ENCODE data around the gene TRAPPC12. TPM values are rescaled to one million over a fixed set of nuclear protein-coding genes. Genes with fewer than 3 reads are reported as not detected.
"Not testable (repeated sequence)": the region's sequence is repeated elsewhere in the genome, so short reads cannot be mapped to it uniquely, and the experiment has no call there.

Gene TRAPPC12
- total RNA-seq, 3 donors from 2014 or later (not counting 1 experiment from before 2014, with no cell fraction given), result 65.1 to 92.6 (median 86.7) TPM

GRCh38 chr2:3445891-3446290, 66.4 kb downstream of the TRAPPC12 start:
- Mint-ChIP-seq H3K27me3 (ENCODE audit: low read depth in 2 of 2) (no peaks in the 10 kb centered on the region), H3K9me3 (no peaks in the 10 kb centered on the region), H3K27ac (peak overlapping the region in 1 of 2 donors; percentile 29), H3K4me3 (no peak overlapping the region), H3K4me1 (peaks cover 18 to 20% of the 10 kb centered on the region in 2 donors), H3K36me3 (no peaks in the 10 kb centered on the region)
- Histone ChIP-seq H3K27me3 (ENCODE audit: control insufficient read depth, insufficient read depth, low read length) (no peaks in the 10 kb centered on the region), H3K4me3 (ENCODE audit: low read length) (no peak overlapping the region), H3K4me1 (ENCODE audit: control insufficient read depth, insufficient read depth, low read length) (no peaks in the 10 kb centered on the region), H3K36me3 (ENCODE audit: control insufficient read depth, insufficient read depth, low read length) (peaks cover 48% of the 10 kb centered on the region), H3K27ac (ENCODE audit: low read length) (no peak overlapping the region), H3K9me3 (ENCODE audit: control insufficient read depth, insufficient read depth, low read length) (no peaks in the 10 kb centered on the region)
- TF ChIP-seq, protein P1, sequence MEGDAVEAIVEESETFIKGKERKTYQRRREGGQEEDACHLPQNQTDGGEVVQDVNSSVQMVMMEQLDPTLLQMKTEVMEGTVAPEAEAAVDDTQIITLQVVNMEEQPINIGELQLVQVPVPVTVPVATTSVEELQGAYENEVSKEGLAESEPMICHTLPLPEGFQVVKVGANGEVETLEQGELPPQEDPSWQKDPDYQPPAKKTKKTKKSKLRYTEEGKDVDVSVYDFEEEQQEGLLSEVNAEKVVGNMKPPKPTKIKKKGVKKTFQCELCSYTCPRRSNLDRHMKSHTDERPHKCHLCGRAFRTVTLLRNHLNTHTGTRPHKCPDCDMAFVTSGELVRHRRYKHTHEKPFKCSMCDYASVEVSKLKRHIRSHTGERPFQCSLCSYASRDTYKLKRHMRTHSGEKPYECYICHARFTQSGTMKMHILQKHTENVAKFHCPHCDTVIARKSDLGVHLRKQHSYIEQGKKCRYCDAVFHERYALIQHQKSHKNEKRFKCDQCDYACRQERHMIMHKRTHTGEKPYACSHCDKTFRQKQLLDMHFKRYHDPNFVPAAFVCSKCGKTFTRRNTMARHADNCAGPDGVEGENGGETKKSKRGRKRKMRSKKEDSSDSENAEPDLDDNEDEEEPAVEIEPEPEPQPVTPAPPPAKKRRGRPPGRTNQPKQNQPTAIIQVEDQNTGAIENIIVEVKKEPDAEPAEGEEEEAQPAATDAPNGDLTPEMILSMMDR (IDR thresholded peaks at IDR 0.05), result no peak
- WGBS (ENCODE audit: insufficient coverage), result 96% methylated on average over 10 of the region's 11 CpGs
- DNase-seq (no peak), ATAC-seq (no peak)
- intact Hi-C loops (cut with micrococcal nuclease), result no loop called here

DNA sequence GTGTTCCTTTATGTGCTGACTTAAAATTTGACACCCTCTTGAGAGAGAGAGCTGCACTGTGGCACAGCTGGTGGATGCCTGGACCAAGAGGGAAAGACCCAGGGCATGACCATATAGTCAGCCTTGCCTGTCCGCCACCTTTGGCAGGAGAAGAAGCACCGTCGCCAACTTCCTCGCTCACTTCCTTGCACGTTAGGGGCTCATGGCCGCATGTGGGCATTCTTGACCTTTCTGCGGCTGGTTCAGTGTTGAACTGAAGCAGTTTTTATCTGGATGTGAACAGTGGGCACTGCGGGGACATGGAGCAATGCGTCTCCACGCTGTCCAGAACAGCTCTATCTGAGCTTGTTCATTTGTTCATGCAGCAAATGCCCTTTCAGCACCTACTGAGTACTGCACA, 66.9 kb downstream of the TRAPPC12 start:
- peaks cover 13 to 19% of the 10 kb centered on the region in 2 donors for H3K4me1 Mint-ChIP-seq
- no peaks in the 10 kb centered on the region for H3K9me3 Mint-ChIP-seq
- intact Hi-C loops (cut with micrococcal nuclease), result no loop called here
- WGBS (ENCODE audit: insufficient coverage), result 95% methylated on average over 10 of the region's 10 CpGs
- Histone ChIP-seq H3K9me3 (ENCODE audit: control insufficient read depth, insufficient read depth, low read length) (no peaks in the 10 kb centered on the region), H3K27me3 (ENCODE audit: control insufficient read depth, insufficient read depth, low read length) (no peaks in the 10 kb centered on the region), H3K4me3 (ENCODE audit: low read length) (no peak overlapping the region), H3K27ac (ENCODE audit: low read length) (no peak overlapping the region), H3K4me1 (ENCODE audit: control insufficient read depth, insufficient read depth, low read length) (no peaks in the 10 kb centered on the region), H3K36me3 (ENCODE audit: control insufficient read depth, insufficient read depth, low read length) (peaks cover 49% of the 10 kb centered on the region)
- no peaks in the 10 kb centered on the region for H3K27me3 Mint-ChIP-seq (ENCODE audit: low read depth in 2 of 2)
- TF ChIP-seq, protein P1 (IDR thresholded peaks at IDR 0.05), result no peak
- ATAC-seq (no peak), DNase-seq (no peak)
- no peak overlapping the region for H3K4me3 Mint-ChIP-seq
- H3K27ac Mint-ChIP-seq, result no peak overlapping the region
- no peaks in the 10 kb centered on the region for H3K36me3 Mint-ChIP-seq

DNA sequence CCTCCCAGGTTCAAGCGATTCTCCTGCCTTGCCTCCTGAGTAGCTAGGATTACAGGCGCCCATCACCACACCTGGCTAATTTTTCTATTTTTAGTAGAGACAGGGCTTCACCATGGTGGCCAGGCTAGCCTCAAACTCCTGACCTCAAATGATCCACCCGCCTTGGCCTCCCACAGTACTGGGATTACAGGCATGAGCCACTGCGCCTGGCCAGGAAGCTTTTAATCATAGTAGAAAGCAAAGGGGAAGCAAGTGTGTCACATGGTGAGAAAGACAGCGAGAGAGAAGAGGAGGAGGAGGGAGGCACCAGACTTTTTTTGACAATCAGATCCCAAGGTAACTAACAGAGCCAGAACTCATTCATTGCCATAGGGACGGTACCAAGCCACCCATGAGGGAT, 67.7 kb downstream of the TRAPPC12 start:
- DNase-seq; H3K9me3 Mint-ChIP-seq; H3K27ac Mint-ChIP-seq; H3K36me3 Mint-ChIP-seq; H3K27me3 ChIP-seq (ENCODE audit: control insufficient read depth, insufficient read depth, low read length); H3K4me3 ChIP-seq (ENCODE audit: low read length); H3K27me3 Mint-ChIP-seq (ENCODE audit: low read depth in 2 of 2); ATAC-seq; H3K4me3 Mint-ChIP-seq; H3K27ac ChIP-seq (ENCODE audit: low read length); H3K9me3 ChIP-seq (ENCODE audit: control insufficient read depth, insufficient read depth, low read length); intact Hi-C loops (cut with micrococcal nuclease); H3K4me1 ChIP-seq (ENCODE audit: control insufficient read depth, insufficient read depth, low read length): not testable (repeated sequence)
- peaks cover 53% of the 10 kb centered on the region for H3K36me3 ChIP-seq (ENCODE audit: control insufficient read depth, insufficient read depth, low read length)
- peaks cover 6 to 13% of the 10 kb centered on the region in 2 donors for H3K4me1 Mint-ChIP-seq
- WGBS (ENCODE audit: insufficient coverage), result 90% methylated on average over 6 of the region's 6 CpGs

DNA sequence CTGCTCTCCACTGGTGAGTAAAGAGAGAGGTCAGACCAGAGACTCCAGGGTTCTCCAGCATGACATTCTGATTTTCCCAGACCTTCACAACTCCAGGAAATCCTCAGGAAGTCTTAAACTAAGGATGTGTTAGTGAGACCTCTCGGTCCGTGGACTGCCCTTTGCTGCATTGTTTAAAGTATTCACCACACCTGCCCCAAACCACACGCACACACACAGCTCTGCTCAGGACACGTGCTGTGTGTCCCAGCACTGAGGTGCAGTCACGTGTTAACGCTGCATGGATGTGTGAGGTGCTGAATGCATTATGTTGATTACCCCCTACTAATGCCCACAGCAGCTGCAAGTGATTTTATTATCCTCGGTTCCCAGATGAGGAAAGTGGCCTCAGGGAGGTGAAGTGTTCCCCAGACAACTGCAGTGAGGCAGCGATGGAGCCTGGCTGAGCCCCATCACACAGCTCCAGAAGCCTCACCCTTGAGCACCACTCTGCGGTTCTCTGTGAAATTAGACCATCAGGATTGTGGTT, 68.4 kb downstream of the TRAPPC12 start:
- Mint-ChIP-seq H3K9me3 (no peaks in the 10 kb centered on the region), H3K27ac (no peak overlapping the region), H3K4me1 (peaks cover 6 to 13% of the 10 kb centered on the region in 2 donors), H3K27me3 (ENCODE audit: low read depth in 2 of 2) (no peaks in the 10 kb centered on the region), H3K4me3 (no peak overlapping the region), H3K36me3 (no peaks in the 10 kb centered on the region)
- no peaks in the 10 kb centered on the region for H3K27me3 ChIP-seq (ENCODE audit: control insufficient read depth, insufficient read depth, low read length)
- no peak overlapping the region for H3K27ac ChIP-seq (ENCODE audit: low read length)
- no peak for ATAC-seq
- H3K36me3 ChIP-seq (ENCODE audit: control insufficient read depth, insufficient read depth, low read length), result peaks cover 55% of the 10 kb centered on the region
- no peaks in the 10 kb centered on the region for H3K4me1 ChIP-seq (ENCODE audit: control insufficient read depth, insufficient read depth, low read length)
- WGBS (ENCODE audit: insufficient coverage), result 94% methylated on average over 7 of the region's 9 CpGs
- no peaks in the 10 kb centered on the region for H3K9me3 ChIP-seq (ENCODE audit: control insufficient read depth, insufficient read depth, low read length)
- intact Hi-C loops (cut with micrococcal nuclease), result no loop called here
- no peak overlapping the region for H3K4me3 ChIP-seq (ENCODE audit: low read length)
- TF ChIP-seq, protein P1 (IDR thresholded peaks at IDR 0.05), result no peak
- no peak for DNase-seq

DNA sequence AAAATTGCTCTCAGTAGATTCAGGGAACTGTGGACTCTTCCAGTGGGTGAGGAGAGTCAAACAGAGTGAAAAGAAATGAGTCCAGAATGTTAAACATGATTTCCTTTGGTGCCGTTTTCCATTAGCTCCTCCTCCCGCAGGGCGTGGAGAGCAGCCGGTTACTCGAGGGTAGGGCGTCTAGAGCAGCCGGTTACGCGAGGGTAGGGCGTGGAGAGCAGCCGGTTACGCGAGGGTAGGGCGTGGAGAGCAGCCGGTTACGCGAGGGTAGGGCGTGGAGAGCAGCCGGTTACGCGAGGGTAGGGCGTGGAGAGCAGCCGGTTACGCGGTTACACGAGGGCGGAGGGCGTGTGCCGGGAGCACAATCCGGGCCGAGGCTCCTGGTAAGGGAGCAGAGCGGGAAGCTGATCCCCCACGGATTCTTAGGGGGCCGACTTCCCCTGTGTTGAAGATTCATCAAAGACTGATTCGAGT, 69.0 kb downstream of the TRAPPC12 start:
- H3K9me3 Mint-ChIP-seq; H3K4me1 ChIP-seq (ENCODE audit: control insufficient read depth, insufficient read depth, low read length); intact Hi-C loops (cut with micrococcal nuclease); H3K27me3 ChIP-seq (ENCODE audit: control insufficient read depth, insufficient read depth, low read length); H3K4me3 ChIP-seq (ENCODE audit: low read length); H3K27ac ChIP-seq (ENCODE audit: low read length); H3K27ac Mint-ChIP-seq; H3K9me3 ChIP-seq (ENCODE audit: control insufficient read depth, insufficient read depth, low read length); ATAC-seq; DNase-seq; H3K27me3 Mint-ChIP-seq (ENCODE audit: low read depth in 2 of 2); H3K4me3 Mint-ChIP-seq; H3K36me3 Mint-ChIP-seq: not testable (repeated sequence)
- 97% methylated on average over 35 of the region's 35 CpGs for WGBS (ENCODE audit: insufficient coverage)
- peaks cover 6 to 13% of the 10 kb centered on the region in 2 donors for H3K4me1 Mint-ChIP-seq
- H3K36me3 ChIP-seq (ENCODE audit: control insufficient read depth, insufficient read depth, low read length), result peaks cover 57% of the 10 kb centered on the region

Data from natural killer cell (primary cell).